Mesenteric fat pad (tissue), 1 donor: Measurements from ENCODE around the gene TAS2R16. TPM values are rescaled to one million over a fixed set of nuclear protein-coding genes. Genes with fewer than 3 reads are reported as not detected.

ENCODE experiments used
- DNase-seq: peaks from one replicate; pipeline ENCODE4 v3.0.0-alpha.2; 2020; ENCODE audit warnings: low spot score
- long read RNA-seq: library from polyadenylated mRNA; unstranded; transcript quantifications from one replicate; pipeline ENCODE4 v2.0.0, GENCODE V29; 2020
- total RNA-seq: library from RNA; stranded (reverse); fragmentation: NEBNext Ultra II Directional; extraction: Animal tissue kit (Norgen Biotek cat#: 25700); gene quantifications from one replicate; pipeline ENCODE4 v1.2.1, GENCODE V29; 2021
- donor health status: DM: yes; HTN: yes; CAD: no.

TAS2R16 gene
- total RNA-seq = not detected
- long read RNA-seq = 0 reads

- DNase-seq = no peak
Measured at GRCh38 chr7:122995600-122995999, at the start of gene TAS2R16. Gene TAS2R16 (minus strand): TSS chr7:122995700. CDS start chr7:122995634, 66 bp downstream.

GRCh38 chr7:123043642-123044041 lies 48.1 kb upstream of the TAS2R16 start:
- DNase-seq = no peak

DNA sequence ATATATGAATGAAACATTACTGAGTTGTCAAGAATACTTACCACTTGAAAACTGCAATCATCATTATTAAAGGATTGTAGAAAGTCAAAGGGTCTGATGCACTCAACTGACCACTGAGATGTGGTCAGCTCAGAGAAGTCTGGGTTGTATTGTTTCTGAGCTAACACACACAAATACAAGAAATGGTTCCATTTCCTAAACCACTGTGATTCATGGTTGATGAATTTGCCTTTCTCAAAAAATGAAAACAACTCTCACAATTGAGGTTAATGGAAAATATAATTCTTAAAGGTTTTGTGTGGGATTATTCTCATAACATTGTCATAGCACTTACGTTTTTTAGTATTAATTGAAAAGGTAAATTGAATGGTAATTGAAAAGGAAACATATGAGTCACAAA lies 45.6 kb upstream of the TAS2R16 start:
- no peak for DNase-seq

DNA sequence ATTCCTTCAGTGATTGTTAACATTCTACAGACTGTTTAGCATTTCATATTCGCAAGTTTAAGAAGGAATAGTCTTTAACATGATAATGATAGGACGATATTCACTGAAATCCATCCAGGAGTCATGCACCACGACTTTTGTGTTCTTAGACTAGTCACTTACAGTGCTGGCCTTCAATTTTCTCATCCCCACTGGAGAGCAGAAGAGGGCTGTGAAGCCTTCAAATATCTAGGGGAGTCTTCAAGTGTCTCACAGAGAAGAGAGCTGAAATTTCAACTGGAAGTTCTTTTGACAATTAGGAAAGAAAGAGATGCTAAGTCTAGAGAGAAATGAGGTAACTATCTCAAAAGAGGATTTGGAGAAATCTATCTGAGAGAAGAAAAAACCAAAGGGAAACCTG lies 43.8 kb upstream of the TAS2R16 start:
- no peak for DNase-seq

GRCh38 chr7:123034106-123034505 lies 38.6 kb upstream of the TAS2R16 start:
- no peak for DNase-seq

GRCh38 chr7:123030631-123031030 lies 35.1 kb upstream of the TAS2R16 start:
- no peak for DNase-seq

DNA sequence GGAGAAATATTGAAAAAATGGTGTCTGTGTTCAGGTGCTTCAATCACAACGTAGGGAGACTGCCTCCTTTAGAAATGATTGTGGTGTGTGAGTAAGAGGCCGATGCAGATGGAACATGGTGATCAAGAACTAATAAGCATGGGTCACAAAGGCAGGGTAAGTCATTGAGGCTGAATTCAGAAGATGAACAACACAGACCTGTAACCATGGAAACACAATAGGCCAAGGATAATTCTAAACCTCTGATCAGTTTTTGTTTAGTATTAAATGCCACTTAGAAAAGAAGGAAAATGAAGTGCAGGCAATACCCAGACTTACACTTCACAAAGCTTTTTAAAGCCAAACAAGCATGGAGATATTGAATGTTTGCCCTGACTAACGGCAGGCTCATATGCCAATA lies 32.8 kb upstream of the TAS2R16 start:
- DNase-seq = no peak

GRCh38 chr7:123026251-123026650 lies 30.8 kb upstream of the TAS2R16 start:
- DNase-seq = no peak

GRCh38 chr7:123024989-123025758 lies 29.7 kb upstream of the TAS2R16 start:
- no peak for DNase-seq

DNA sequence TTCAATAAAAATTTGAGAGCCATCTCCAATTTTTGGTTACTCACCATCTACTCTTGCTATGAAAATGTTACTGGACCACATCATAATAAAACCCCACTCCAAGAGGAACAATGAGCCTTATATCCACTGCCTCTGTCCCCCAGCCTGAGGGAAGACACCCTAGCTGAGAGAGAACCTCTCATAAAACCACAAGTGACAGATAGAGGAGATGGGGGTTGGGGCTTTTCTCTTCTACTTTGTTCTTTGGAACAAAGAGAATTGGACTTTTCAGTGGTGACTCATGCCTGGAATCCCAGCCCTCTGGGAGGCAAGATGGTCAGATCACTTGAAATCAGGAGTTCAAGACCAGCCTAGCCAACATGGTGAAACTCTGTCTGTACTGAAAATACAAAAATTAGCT lies 27.6 kb upstream of the TAS2R16 start:
- no peak for DNase-seq

DNA sequence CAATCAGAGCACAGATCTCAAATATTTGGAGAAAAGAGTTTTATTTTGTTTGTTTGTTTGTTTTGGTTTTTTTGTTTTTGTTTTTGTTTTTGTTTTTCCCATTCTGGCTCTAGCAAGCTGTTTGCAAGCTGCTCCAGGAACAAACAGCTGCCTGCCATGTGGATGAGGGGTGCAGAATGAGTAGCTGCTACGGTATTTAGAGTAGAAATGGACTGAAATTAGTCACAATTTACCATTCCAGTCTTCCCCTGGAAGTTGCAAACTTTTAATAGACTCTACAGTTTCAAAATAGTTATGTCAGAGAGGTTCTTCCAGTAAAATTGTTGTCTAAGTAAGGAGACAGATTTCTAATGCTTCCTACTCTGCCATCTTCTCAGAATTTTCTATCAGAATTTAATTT lies 27.1 kb upstream of the TAS2R16 start:
- DNase-seq = no peak

DNA sequence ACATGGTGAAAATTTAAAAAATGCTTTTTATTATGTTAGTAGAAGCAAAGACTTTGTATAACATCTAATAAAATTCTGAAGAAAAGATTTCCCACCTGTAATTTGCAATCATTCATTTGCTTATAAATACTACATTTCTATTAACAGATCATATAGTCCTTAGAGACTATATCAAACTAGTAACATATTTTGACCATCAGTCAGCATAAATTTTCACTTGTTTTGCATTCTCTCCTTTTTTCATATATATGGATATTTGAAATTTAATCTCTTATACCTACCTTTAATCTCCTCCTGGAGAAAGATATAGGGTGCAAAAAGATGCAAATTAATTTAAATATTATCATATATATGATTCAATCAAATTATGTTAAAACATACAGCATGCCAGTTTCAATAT lies 16.9 kb upstream of the TAS2R16 start:
- no peak for DNase-seq

- DNase-seq = no peak
Measured at GRCh38 chr7:123011766-123012369, 16.4 kb upstream of the TAS2R16 start.

- no peak for DNase-seq
Measured at GRCh38 chr7:123004931-123005330, 9.4 kb upstream of the TAS2R16 start.

- no peak for DNase-seq
Measured at GRCh38 chr7:123003539-123004126, 8.1 kb upstream of the TAS2R16 start.

GRCh38 chr7:122989577-122989976 lies 5.9 kb downstream of the TAS2R16 start:
- no peak for DNase-seq

GRCh38 chr7:122989041-122989440 lies 6.5 kb downstream of the TAS2R16 start:
- DNase-seq = no peak

DNA sequence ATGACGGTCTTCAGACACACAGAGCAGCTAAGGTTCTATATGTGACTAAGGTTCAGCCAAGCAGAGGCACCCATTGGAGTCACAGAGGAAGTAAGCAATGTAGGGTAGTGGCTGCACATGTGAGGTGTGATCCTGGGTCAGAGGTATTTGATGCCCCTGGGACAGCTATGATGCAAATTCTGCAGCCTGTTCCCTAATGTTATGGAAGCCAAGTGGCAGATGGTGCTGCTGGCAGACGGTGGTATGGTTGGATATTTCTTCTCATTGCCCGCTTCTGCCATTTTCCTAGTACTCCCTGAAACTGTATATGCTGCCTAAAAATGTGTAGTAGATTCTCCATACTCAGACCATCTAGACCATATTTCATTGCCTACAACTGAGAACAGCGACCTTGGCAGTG lies 7.2 kb downstream of the TAS2R16 start:
- no peak for DNase-seq

GRCh38 chr7:122987463-122987862 lies 8.0 kb downstream of the TAS2R16 start:
- no peak for DNase-seq

GRCh38 chr7:122984021-122984420 lies 11.5 kb downstream of the TAS2R16 start:
- DNase-seq = no peak

- DNase-seq = no peak
Measured at GRCh38 chr7:122983261-122983660, 12.2 kb downstream of the TAS2R16 start.

GRCh38 chr7:122975341-122975740 lies 20.2 kb downstream of the TAS2R16 start:
- DNase-seq = no peak

- DNase-seq = no peak
Measured at GRCh38 chr7:122974229-122974628, 21.3 kb downstream of the TAS2R16 start.
